ENCODE measurements around the gene WNT3A.

Gene WNT3A

DNA sequence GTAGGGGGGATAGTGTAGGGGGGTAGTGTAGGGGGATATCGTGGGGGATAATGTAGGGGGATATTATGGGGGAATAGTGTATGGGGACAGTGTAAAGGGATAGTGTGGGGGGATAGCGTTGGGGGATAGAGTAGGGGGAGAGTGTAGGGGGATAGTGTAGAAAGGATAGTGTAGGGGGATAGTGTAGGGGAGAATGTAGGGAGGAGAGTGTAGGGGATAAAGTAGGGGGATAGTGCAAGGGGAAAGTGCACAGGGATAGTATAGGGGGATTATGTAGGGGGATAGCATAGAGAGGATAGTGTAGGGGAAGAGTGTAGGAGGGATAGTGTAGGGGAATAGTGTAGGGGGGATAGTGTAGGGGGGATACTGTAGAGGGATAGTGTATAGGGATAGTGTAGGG, 63.4 kb downstream of the WNT3A start:
- 17% methylated on average over 1 of the region's 2 CpGs for WGBS (ENCODE audit: insufficient coverage)
- no peak for DNase-seq
- Histone ChIP-seq H3K4me1 (ENCODE audit: control extremely low read depth in 1 of 4, control insufficient read depth in 4 of 4, insufficient read depth in 4 of 4, low read length in 3 of 4) (no peaks in the 10 kb centered on the region), H3K4me3 (ENCODE audit: control insufficient read depth in 1 of 7, extremely low read depth in 1 of 7, insufficient read depth in 4 of 7, low read depth in 2 of 7, low read length in 6 of 7) (no peak overlapping the region), H3K9me3 (ENCODE audit: control extremely low read depth in 1 of 5, control insufficient read depth in 4 of 5, insufficient read depth in 2 of 5, low read depth in 1 of 5, low read length in 4 of 5) (no peaks in the 10 kb centered on the region), H3K36me3 (ENCODE audit: control insufficient read depth in 4 of 4, insufficient read depth in 4 of 4, low read length in 3 of 4) (no peaks in the 10 kb centered on the region), H3K27me3 (replicated peaks in 2 of 5; ENCODE audit: control insufficient read depth in 4 of 5, insufficient read depth in 5 of 5, low read length in 4 of 5) (peaks cover 3 to 74% (median 33%) of the 10 kb centered on the region in 5 experiments), H3K27ac (ENCODE audit: insufficient read depth in 1 of 2, low read depth in 1 of 2, low read length in 2 of 2, poor library complexity in 1 of 2, severe bottlenecking in 2 of 2) (no peak overlapping the region)
- ChIA-PET POLR2A (no interaction called here), CTCF (no interaction called here)

DNA sequence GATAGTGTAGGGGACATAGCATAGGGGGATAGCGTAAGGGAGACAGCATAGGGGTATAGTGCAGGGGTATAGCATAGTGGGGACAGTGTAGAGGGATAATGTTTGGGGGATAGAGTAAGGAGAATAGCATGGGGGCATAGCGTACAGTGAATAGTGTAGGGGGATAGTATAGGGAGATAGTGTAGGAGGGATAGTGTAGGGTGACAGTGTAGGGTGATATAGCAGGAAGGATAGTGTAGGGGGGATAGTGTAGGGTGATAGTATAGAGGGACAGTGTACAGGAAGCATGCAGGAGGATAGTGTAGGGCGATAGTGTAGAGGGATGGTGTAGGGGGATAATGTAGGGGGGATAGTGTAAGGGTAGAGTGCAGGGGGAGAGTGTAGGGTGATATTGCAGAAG, 64.1 kb downstream of the WNT3A start:
- DNase-seq = no peak
- ChIA-PET CTCF (no interaction called here), POLR2A (no interaction called here)

DNA sequence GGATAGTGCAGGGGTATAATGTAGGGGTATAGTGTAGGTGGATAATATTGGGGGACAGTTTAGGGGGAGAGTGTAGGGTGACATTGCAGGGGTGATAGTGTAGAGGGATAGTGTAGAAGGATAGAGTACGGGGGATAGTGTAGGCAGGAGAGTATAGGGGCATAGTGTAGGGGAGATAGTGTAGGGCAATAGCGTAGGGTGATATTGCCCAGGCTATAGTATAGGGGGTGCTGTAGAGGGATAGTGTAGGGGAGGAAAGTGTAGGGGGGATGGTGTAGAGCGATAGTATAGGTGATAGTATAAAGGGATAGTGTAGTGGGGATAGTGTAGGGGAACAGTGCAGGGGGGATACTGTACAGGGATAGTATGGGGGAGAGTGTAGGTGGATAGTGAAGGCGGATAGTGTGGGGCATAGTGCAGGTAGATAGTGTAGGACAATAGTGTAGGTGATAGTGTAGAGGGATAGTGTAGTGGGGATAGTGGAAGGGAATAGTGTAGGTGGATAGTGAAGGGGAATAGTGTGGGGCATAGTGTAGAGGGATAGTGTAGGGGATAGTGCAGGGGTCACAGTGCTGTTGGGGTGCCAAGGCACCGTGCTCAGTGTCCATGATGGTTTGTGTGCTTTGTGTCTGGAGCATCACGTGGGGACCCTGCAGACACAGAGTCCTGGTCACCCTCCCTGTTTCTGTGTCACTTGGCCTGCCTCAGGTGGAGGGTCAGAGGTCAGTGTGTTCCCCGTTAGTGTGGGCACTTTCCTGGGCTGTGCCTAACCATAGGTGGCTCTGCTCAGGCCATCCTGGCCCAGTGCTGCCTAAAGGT, 65.2 kb downstream of the WNT3A start:
- Histone ChIP-seq H3K27ac (ENCODE audit: insufficient read depth in 1 of 2, low read depth in 1 of 2, low read length in 2 of 2, poor library complexity in 1 of 2, severe bottlenecking in 2 of 2) (no peak overlapping the region), H3K27me3 (replicated peaks in 2 of 5; ENCODE audit: control insufficient read depth in 4 of 5, insufficient read depth in 5 of 5, low read length in 4 of 5) (peaks cover 0 to 61% (median 30%) of the 10 kb centered on the region in 5 experiments), H3K4me1 (ENCODE audit: control extremely low read depth in 1 of 4, control insufficient read depth in 4 of 4, insufficient read depth in 4 of 4, low read length in 3 of 4) (no peaks in the 10 kb centered on the region), H3K4me3 (ENCODE audit: control insufficient read depth in 1 of 7, extremely low read depth in 1 of 7, insufficient read depth in 4 of 7, low read depth in 2 of 7, low read length in 6 of 7) (no peak overlapping the region), H3K36me3 (ENCODE audit: control insufficient read depth in 4 of 4, insufficient read depth in 4 of 4, low read length in 3 of 4) (no peaks in the 10 kb centered on the region), H3K9me3 (ENCODE audit: control extremely low read depth in 1 of 5, control insufficient read depth in 4 of 5, insufficient read depth in 2 of 5, low read depth in 1 of 5, low read length in 4 of 5) (no peaks in the 10 kb centered on the region)
- ChIA-PET POLR2A (no interaction called here), CTCF (no interaction called here)
- 73% methylated on average over 7 of the region's 7 CpGs for WGBS (ENCODE audit: insufficient coverage)
- no peak for DNase-seq

More for the DNA sequence above, 64.1 kb downstream of the WNT3A start:
- H3K9me3 ChIP-seq (ENCODE audit: control extremely low read depth in 1 of 5, control insufficient read depth in 4 of 5, insufficient read depth in 2 of 5, low read depth in 1 of 5, low read length in 4 of 5) = no peaks in the 10 kb centered on the region
- H3K27me3 ChIP-seq (replicated peaks in 2 of 5; ENCODE audit: control insufficient read depth in 4 of 5, insufficient read depth in 5 of 5, low read length in 4 of 5) = peaks cover 3 to 72% (median 33%) of the 10 kb centered on the region in 5 experiments
- 74% methylated on average over 3 of the region's 3 CpGs for WGBS (ENCODE audit: insufficient coverage)
- no peaks in the 10 kb centered on the region for H3K36me3 ChIP-seq (ENCODE audit: control insufficient read depth in 4 of 4, insufficient read depth in 4 of 4, low read length in 3 of 4)
- H3K4me3 ChIP-seq (ENCODE audit: control insufficient read depth in 1 of 7, extremely low read depth in 1 of 7, insufficient read depth in 4 of 7, low read depth in 2 of 7, low read length in 6 of 7) = no peak overlapping the region
- no peak overlapping the region for H3K27ac ChIP-seq (ENCODE audit: insufficient read depth in 1 of 2, low read depth in 1 of 2, low read length in 2 of 2, poor library complexity in 1 of 2, severe bottlenecking in 2 of 2)
- H3K4me1 ChIP-seq (ENCODE audit: control extremely low read depth in 1 of 4, control insufficient read depth in 4 of 4, insufficient read depth in 4 of 4, low read length in 3 of 4) = no peaks in the 10 kb centered on the region

DNA sequence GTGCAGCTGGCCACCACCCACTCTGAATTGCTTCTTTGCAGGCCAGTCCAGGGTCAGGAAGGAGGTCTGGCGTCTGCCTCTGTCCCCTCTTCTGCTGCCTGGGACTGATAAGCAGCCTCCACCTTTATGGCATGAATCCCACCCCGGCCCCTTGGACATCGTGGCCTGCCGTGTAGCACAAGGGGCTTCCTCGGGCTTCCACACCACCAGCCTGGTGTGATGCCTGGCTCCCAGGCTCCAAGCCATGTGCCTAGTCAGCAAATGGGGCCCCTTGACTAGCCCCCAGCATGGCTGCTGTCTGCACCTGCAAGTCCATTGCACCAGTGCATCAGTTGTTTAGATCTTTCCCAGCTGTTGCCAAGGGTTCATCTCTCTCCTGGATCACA, 65.9 kb downstream of the WNT3A start:
- no peak overlapping the region for H3K27ac ChIP-seq (ENCODE audit: insufficient read depth in 1 of 2, low read depth in 1 of 2, low read length in 2 of 2, poor library complexity in 1 of 2, severe bottlenecking in 2 of 2)
- H3K36me3 ChIP-seq (ENCODE audit: control insufficient read depth in 4 of 4, insufficient read depth in 4 of 4, low read length in 3 of 4) = no peaks in the 10 kb centered on the region
- no peaks in the 10 kb centered on the region for H3K4me1 ChIP-seq (ENCODE audit: control extremely low read depth in 1 of 4, control insufficient read depth in 4 of 4, insufficient read depth in 4 of 4, low read length in 3 of 4)
- H3K27me3 ChIP-seq (replicated peaks in 2 of 5; ENCODE audit: control insufficient read depth in 4 of 5, insufficient read depth in 5 of 5, low read length in 4 of 5) = peaks cover 0 to 55% (median 26%) of the 10 kb centered on the region in 5 experiments
- no peaks in the 10 kb centered on the region for H3K9me3 ChIP-seq (ENCODE audit: control extremely low read depth in 1 of 5, control insufficient read depth in 4 of 5, insufficient read depth in 2 of 5, low read depth in 1 of 5, low read length in 4 of 5)
- no peak for DNase-seq
- 53% methylated on average over 2 of the region's 5 CpGs for WGBS (ENCODE audit: insufficient coverage)
- H3K4me3 ChIP-seq (ENCODE audit: control insufficient read depth in 1 of 7, extremely low read depth in 1 of 7, insufficient read depth in 4 of 7, low read depth in 2 of 7, low read length in 6 of 7) = no peak overlapping the region
- ChIA-PET CTCF (no interaction called here), POLR2A (no interaction called here)

DNA sequence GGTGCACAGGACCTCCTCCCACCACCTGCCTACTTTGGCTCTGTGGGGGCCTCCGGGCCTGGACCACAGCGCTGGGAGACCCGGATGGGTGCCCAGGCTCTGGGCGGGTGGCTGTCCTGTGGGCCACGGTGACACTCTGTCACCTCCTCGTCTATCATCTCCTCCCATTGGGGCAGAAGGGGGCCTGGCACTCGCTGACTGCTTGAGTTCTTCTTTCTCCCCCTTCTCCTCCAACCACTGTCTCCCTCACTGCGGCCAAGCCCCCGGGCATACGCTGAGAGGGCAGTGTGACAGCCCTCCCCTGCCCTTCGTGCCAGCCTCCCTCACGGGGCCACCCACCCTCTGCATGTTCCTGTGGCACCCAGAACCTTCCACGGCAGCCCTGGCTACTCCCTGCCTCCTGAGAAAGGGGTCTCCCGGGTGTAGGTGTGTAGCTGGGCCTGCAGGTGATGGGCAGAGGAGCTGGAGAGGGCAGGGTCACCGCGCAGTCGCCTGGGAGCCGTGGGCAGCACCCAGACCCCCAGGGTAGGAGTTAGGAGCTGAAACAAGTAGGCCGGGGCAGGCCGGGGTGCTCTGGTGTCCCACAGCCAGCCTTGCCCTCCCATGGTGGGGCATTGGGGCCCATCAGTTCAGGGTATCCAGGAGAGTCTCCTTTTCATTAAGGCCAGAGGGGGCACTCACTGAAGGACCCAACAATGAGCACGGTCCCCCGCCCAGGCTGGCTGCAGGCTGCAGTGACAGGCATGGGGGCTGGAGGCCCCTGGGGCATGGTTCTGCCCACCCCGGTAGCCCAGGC, 66.5 kb downstream of the WNT3A start:
- peaks cover 0 to 48% (median 25%) of the 10 kb centered on the region in 5 experiments for H3K27me3 ChIP-seq (replicated peaks in 2 of 5; ENCODE audit: control insufficient read depth in 4 of 5, insufficient read depth in 5 of 5, low read length in 4 of 5)
- 86% methylated on average over 21 of the region's 23 CpGs for WGBS (ENCODE audit: insufficient coverage)
- H3K9me3 ChIP-seq (ENCODE audit: control extremely low read depth in 1 of 5, control insufficient read depth in 4 of 5, insufficient read depth in 2 of 5, low read depth in 1 of 5, low read length in 4 of 5) = no peaks in the 10 kb centered on the region
- CTCF ChIA-PET = interaction anchor here (1.0 to 1.7 kb wide), 3 partner anchors 67 to 74 kb away, joined by 3 to 7 read pairs (median 4); partner anchors contain the start of gene WNT3A
- no peaks in the 10 kb centered on the region for H3K36me3 ChIP-seq (ENCODE audit: control insufficient read depth in 4 of 4, insufficient read depth in 4 of 4, low read length in 3 of 4)
- no peak overlapping the region for H3K27ac ChIP-seq (ENCODE audit: insufficient read depth in 1 of 2, low read depth in 1 of 2, low read length in 2 of 2, poor library complexity in 1 of 2, severe bottlenecking in 2 of 2)
- no peak overlapping the region for H3K4me3 ChIP-seq (ENCODE audit: control insufficient read depth in 1 of 7, extremely low read depth in 1 of 7, insufficient read depth in 4 of 7, low read depth in 2 of 7, low read length in 6 of 7)
- POLR2A ChIA-PET = no interaction called here
- no peaks in the 10 kb centered on the region for H3K4me1 ChIP-seq (ENCODE audit: control extremely low read depth in 1 of 4, control insufficient read depth in 4 of 4, insufficient read depth in 4 of 4, low read length in 3 of 4)
- DNase-seq = no peak

DNA sequence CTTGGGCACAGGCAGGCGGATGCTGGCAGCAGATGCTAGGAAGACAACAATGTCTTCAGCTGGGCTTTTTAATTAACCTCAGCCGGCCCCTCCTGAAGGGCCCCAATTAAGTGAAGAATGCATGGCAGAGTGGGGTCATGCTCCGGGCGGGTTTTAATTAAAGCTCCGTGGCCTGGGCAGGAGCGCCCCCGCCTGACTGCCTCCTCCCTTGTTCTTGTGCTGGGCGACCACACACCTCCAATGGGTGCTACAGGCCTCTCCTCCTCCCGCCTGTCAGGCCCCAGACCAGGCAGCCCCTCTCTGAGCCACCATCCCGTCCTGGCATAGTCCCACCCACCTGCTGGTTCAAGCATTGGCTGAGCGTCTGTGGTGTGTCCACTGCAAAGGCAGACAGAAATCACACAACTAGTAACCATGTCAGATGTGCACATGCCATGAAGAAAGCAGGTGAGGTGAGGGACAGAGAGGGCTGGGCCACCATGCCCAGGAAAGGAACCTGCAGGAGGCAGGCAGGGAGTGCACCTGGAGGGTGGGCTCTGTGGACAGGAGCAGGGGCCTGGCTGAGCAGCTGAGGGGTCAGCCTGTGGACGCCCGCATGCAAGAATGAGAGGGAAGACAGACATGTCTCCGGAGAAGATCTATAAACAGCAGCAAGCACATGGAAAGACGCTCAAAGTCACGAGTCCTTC, 67.2 kb downstream of the WNT3A start:
- WGBS (ENCODE audit: insufficient coverage) = 84% methylated on average over 14 of the region's 16 CpGs
- ChIA-PET CTCF (interaction anchor here (1.0 to 1.7 kb wide), 4 partner anchors 32 to 75 kb away, joined by 3 to 7 read pairs (median 4); partner anchors contain the start of gene WNT3A), POLR2A (no interaction called here)
- Histone ChIP-seq H3K4me3 (ENCODE audit: control insufficient read depth in 1 of 7, extremely low read depth in 1 of 7, insufficient read depth in 4 of 7, low read depth in 2 of 7, low read length in 6 of 7) (no peak overlapping the region), H3K36me3 (ENCODE audit: control insufficient read depth in 4 of 4, insufficient read depth in 4 of 4, low read length in 3 of 4) (no peaks in the 10 kb centered on the region), H3K27ac (ENCODE audit: insufficient read depth in 1 of 2, low read depth in 1 of 2, low read length in 2 of 2, poor library complexity in 1 of 2, severe bottlenecking in 2 of 2) (no peak overlapping the region), H3K9me3 (ENCODE audit: control extremely low read depth in 1 of 5, control insufficient read depth in 4 of 5, insufficient read depth in 2 of 5, low read depth in 1 of 5, low read length in 4 of 5) (no peaks in the 10 kb centered on the region), H3K4me1 (ENCODE audit: control extremely low read depth in 1 of 4, control insufficient read depth in 4 of 4, insufficient read depth in 4 of 4, low read length in 3 of 4) (no peaks in the 10 kb centered on the region), H3K27me3 (replicated peaks in 2 of 5; ENCODE audit: control insufficient read depth in 4 of 5, insufficient read depth in 5 of 5, low read length in 4 of 5) (peaks cover 0 to 41% (median 18%) of the 10 kb centered on the region in 5 experiments)
- DNase-seq = no peak

Data from common myeloid progenitor, CD34-positive (primary cell).